AG04450 (cell line): ENCODE results near the gene MYO5C. TPM values are rescaled to one million over a fixed set of nuclear protein-coding genes. Genes with fewer than 3 reads are reported as not detected.
A peak's percentile ranks its signal among the peaks of the same experiment; 100 is the strongest.

Source experiments
- CTCF ChIA-PET: fragments of 300-600, 350-600 bp; formaldehyde crosslinking; extraction: SDS; loops from one replicate; lab custom pipeline; 2022; ENCODE audit warnings: antibody characterized with exemption, inconsistent platforms; lab: Charles Lee
- POLR2A ChIA-PET: fragments of 350-600 bp; formaldehyde crosslinking; extraction: SDS; loops from one replicate; lab custom pipeline; 2021; ENCODE audit warnings: antibody characterized with exemption, inconsistent platforms; lab: Yijun Ruan, JAX
- DNase-seq: peaks from one replicate; pipeline ENCODE4 v3.0.0-alpha.2; 2011; ENCODE audit warnings: low read depth, low spot score
- H3K27ac ChIP-seq: one replicate; pipeline ENCODE4 v1.5.1; 2012; ENCODE audit warnings: low read depth, low read length, control low read depth
- H3K27me3 ChIP-seq: one replicate; pipeline ENCODE4 v1.6.0; 2012; ENCODE audit warnings: low read length; ENCODE audit not compliant: control insufficient read depth, insufficient read depth
- H3K4me3 ChIP-seq: 2 replicates; pipeline ENCODE4 v1.5.1; 2011; ENCODE audit warnings: mild to moderate bottlenecking, low read depth, low read length, control low read depth
- H3K9me3 ChIP-seq: 2 replicates; pipeline ENCODE4 v1.5.1; 2012; ENCODE audit warnings: low read length; ENCODE audit not compliant: control insufficient read depth, insufficient read depth
- polyA plus RNA-seq: library from polyadenylated mRNA; depleted of rRNA; stranded (reverse); fragments of >200 nt; gene quantifications from 2 replicates; pipeline ENCODE4 v1.2.3, GENCODE V29; 2011
- TF ChIP-seq, protein P1 (sequence below): IDR thresholded peaks from 2 replicates; pipeline ENCODE4 v1.5.1; 2011; ENCODE audit warnings: low read depth, low read length, control low read depth, inconsistent platforms

The MYO5C gene
- polyA plus RNA-seq, 1 experiment: 0.24 TPM

DNA sequence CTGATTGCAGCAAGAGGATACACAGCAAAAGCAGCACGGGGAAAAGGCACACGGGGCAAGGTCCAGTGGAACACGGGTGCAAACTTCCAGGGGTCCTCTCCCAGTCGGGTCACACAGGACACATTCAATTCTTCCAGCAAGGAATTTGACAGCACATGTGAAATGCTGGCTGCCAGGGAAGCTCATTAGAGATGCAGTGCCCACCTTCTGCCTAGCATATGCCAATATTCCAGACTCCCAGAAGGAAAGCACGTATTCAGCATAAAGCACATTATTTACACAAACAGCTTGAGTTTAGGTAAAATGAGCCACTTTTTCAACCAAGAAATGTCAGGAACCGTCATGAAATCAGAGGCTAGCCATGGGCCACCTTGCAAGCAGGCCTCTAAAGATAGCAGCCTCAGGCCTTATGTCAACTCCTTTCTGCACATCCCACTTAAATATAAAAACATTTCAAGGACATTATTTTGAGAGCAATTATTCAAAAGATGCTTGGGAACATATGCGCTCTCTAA, 19.3 kb downstream of the MYO5C start:
- no peaks in the 10 kb centered on the region for H3K9me3 ChIP-seq
- H3K4me3 ChIP-seq: no peak overlapping the region
- CTCF ChIA-PET: no interaction called here
- H3K27me3 ChIP-seq: peaks cover 25% of the 10 kb centered on the region
- TF ChIP-seq, protein P1, sequence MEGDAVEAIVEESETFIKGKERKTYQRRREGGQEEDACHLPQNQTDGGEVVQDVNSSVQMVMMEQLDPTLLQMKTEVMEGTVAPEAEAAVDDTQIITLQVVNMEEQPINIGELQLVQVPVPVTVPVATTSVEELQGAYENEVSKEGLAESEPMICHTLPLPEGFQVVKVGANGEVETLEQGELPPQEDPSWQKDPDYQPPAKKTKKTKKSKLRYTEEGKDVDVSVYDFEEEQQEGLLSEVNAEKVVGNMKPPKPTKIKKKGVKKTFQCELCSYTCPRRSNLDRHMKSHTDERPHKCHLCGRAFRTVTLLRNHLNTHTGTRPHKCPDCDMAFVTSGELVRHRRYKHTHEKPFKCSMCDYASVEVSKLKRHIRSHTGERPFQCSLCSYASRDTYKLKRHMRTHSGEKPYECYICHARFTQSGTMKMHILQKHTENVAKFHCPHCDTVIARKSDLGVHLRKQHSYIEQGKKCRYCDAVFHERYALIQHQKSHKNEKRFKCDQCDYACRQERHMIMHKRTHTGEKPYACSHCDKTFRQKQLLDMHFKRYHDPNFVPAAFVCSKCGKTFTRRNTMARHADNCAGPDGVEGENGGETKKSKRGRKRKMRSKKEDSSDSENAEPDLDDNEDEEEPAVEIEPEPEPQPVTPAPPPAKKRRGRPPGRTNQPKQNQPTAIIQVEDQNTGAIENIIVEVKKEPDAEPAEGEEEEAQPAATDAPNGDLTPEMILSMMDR: no peak
- H3K27ac ChIP-seq: no peak overlapping the region
- POLR2A ChIA-PET: no interaction called here
- DNase-seq: no peak

- TF ChIP-seq, protein P1: no peak
- no peaks in the 10 kb centered on the region; the same call in 1 of the 2 replicates for H3K9me3 ChIP-seq
- CTCF ChIA-PET: no interaction called here
- peaks cover 3% of the 10 kb centered on the region for H3K27me3 ChIP-seq
- DNase-seq: no peak
- no peak overlapping the region for H3K4me3 ChIP-seq
- no peak overlapping the region for H3K27ac ChIP-seq
- POLR2A ChIA-PET: no interaction called here
Observed at GRCh38 chr15:52263563-52264282, 31.9 kb downstream of the MYO5C start.

DNA sequence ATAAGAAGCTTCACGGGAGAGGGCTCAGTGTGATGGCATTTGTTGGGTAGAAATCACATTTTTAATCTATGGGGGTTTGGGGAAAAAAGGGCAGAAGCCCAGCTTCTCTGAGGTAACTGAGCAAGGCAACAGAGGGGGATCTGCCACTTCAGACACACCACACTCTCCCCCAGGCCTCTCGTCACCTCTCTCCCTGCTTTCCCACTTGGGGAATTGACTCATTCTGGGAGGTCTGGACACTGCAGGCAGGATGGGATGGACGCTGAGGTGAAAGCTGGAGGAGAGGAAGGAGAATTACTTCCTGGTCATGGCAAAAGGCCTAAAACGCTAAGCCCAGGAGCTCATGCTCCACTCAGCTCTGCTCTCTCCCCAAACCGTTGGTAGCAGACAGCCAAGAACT, 33.2 kb downstream of the MYO5C start:
- ChIA-PET CTCF (interaction anchor here (1.0 to 1.5 kb wide), 7 partner anchors 10 to 476 kb away, joined by 3 to 6 read pairs (median 4); no protein-coding TSS in a partner anchor), POLR2A (no interaction called here)
- Histone ChIP-seq H3K27ac (no peak overlapping the region), H3K4me3 (no peak overlapping the region), H3K27me3 (peaks cover 3% of the 10 kb centered on the region), H3K9me3 (no peaks in the 10 kb centered on the region; the same call in 1 of the 2 replicates)
- TF ChIP-seq, protein P1: no peak
- no peak for DNase-seq

GRCh38 chr15:52261498-52262242, 33.9 kb downstream of the MYO5C start:
- peak; percentile 46 for DNase-seq
- TF ChIP-seq, protein P1: peak; percentile 26; the same call in 1 of the 2 replicates
- Histone ChIP-seq H3K4me3 (no peak overlapping the region), H3K27ac (no peak overlapping the region), H3K9me3 (no peaks in the 10 kb centered on the region; the same call in 1 of the 2 replicates), H3K27me3 (peaks cover 3% of the 10 kb centered on the region)
- ChIA-PET POLR2A (no interaction called here), CTCF (interaction anchor here (1.0 to 1.5 kb wide), 7 partner anchors 9 to 477 kb away, joined by 3 to 6 read pairs (median 4); no protein-coding TSS in a partner anchor)
